SK-N-SH treated with all-trans-retinoic acid at 6 μM for 48 hours (cell line): Measurements from ENCODE around the gene PDGFB.

Source experiments
- ARNTL ChIP-seq: fragments of 450-650 bp; formaldehyde crosslinking; IDR thresholded peaks from 2 replicates; pipeline ENCODE4 v1.5.0; 2020; ENCODE audit warnings: low read depth, mild to moderate bottlenecking, moderate library complexity, borderline replicate concordance
- BACH2 ChIP-seq: fragments of 250-450 bp; sonication (Bioruptor Pico); IDR thresholded peaks from 2 replicates; pipeline ENCODE4 v1.9.0; 2021; ENCODE audit warnings: mild to moderate bottlenecking, borderline replicate concordance
- CREB5 ChIP-seq: fragments of 250-450 bp; sonication (Bioruptor Pico); IDR thresholded peaks from 2 replicates; pipeline ENCODE4 v1.5.1; 2020; ENCODE audit warnings: low read depth, mild to moderate bottlenecking, moderate library complexity
- GLIS3 ChIP-seq: fragments of 250-450 bp; sonication (Bioruptor Pico); IDR thresholded peaks from 2 replicates; pipeline ENCODE4 v1.5.0; 2020; ENCODE audit warnings: mild to moderate bottlenecking, moderate library complexity
- PATZ1 ChIP-seq: fragments of 250-450 bp; sonication (Bioruptor Pico); IDR thresholded peaks from 2 replicates; pipeline ENCODE4 v1.8.0; 2020; ENCODE audit warnings: mild to moderate bottlenecking, moderate library complexity, borderline replicate concordance
- PPARA ChIP-seq: fragments of 250-450 bp; sonication (Bioruptor Pico); IDR thresholded peaks from 2 replicates; pipeline ENCODE4 v1.5.0; 2020; ENCODE audit warnings: mild to moderate bottlenecking, borderline replicate concordance
- RARB ChIP-seq: fragments of 250-450 bp; sonication (Bioruptor Pico); IDR thresholded peaks from 2 replicates; pipeline ENCODE4 v1.8.0; 2021; ENCODE audit warnings: mild to moderate bottlenecking, moderate library complexity
- SNAI2 ChIP-seq: fragments of 250-450 bp; sonication (Bioruptor Pico); IDR thresholded peaks from 2 replicates; pipeline ENCODE4 v1.5.0; 2020; ENCODE audit warnings: mild to moderate bottlenecking, moderate library complexity
- TCF4 ChIP-seq: fragments of 250-450 bp; sonication (Bioruptor Pico); IDR thresholded peaks from 2 replicates; pipeline ENCODE4 v1.8.0; 2021; ENCODE audit warnings: mild to moderate bottlenecking, moderate library complexity, borderline replicate concordance
- TOX ChIP-seq: fragments of 250-450 bp; sonication (Bioruptor Pico); IDR thresholded peaks from 2 replicates; pipeline ENCODE4 v1.8.0; 2021; ENCODE audit warnings: mild to moderate bottlenecking, moderate library complexity, borderline replicate concordance
- ZFP3 ChIP-seq: fragments of 250-450 bp; sonication (Bioruptor Pico); IDR thresholded peaks from 2 replicates; pipeline ENCODE4 v1.5.0; 2020; ENCODE audit warnings: mild to moderate bottlenecking, moderate library complexity
- ZNF565 ChIP-seq: fragments of 450-650 bp; formaldehyde crosslinking; conservative IDR thresholded peaks from 2 replicates; pipeline ENCODE4 v1.5.0; 2020; ENCODE audit warnings: low read depth, mild to moderate bottlenecking, moderate library complexity

GRCh38 chr22:39223091-39223710, 21.6 kb downstream of the PDGFB start:
- TF ChIP-seq PATZ1 (CRISPR knock-in tag) (no peak), ZFP3 (CRISPR knock-in tag) (no peak), TCF4 (CRISPR knock-in tag) (no peak), ARNTL (CRISPR knock-in tag) (no peak), ZNF565 (CRISPR knock-in tag) (no peak), BACH2 (no peak), SNAI2 (no peak), TOX (CRISPR knock-in tag) (no peak), CREB5 (CRISPR knock-in tag) (no peak), PPARA (CRISPR knock-in tag) (no peak), GLIS3 (no peak), RARB (CRISPR knock-in tag) (no peak)
